Measurements from ENCODE around the gene YIPF6.
"Not testable (repeated sequence)": the region's sequence is repeated elsewhere in the genome, so short reads cannot be mapped to it uniquely, and the experiment has no call there.

Gene YIPF6

GRCh38 chrX:68498508-68499379 is at the start of gene YIPF6:
Gene YIPF6, plus strand, starts transcription at chrX:68499051. Its CDS starts 16 bp downstream, at chrX:68499067.
- in situ Hi-C loops (cut with HindIII; ENCODE audit: low sequenced_read_pairs) = no loop called here

GRCh38 chrX:68451720-68452119 is 47.1 kb upstream of the YIPF6 start:
- in situ Hi-C loops (cut with HindIII; ENCODE audit: low sequenced_read_pairs) = no loop called here

- in situ Hi-C loops (cut with HindIII; ENCODE audit: low sequenced_read_pairs) = no loop called here
Observed at GRCh38 chrX:68454476-68455150, 44.2 kb upstream of the YIPF6 start.

GRCh38 chrX:68455151-68455510 is 43.7 kb upstream of the YIPF6 start:
- in situ Hi-C loops (cut with HindIII; ENCODE audit: low sequenced_read_pairs) = no loop called here

- in situ Hi-C loops (cut with HindIII; ENCODE audit: low sequenced_read_pairs) = no loop called here
Observed at GRCh38 chrX:68461093-68461492, 37.8 kb upstream of the YIPF6 start.

- in situ Hi-C loops (cut with HindIII; ENCODE audit: low sequenced_read_pairs) = no loop called here
Observed at GRCh38 chrX:68461576-68461975, 37.3 kb upstream of the YIPF6 start.

- in situ Hi-C loops (cut with HindIII; ENCODE audit: low sequenced_read_pairs) = no loop called here
Observed at GRCh38 chrX:68462197-68462596, 36.7 kb upstream of the YIPF6 start.

GRCh38 chrX:68462653-68463052 is 36.2 kb upstream of the YIPF6 start:
- in situ Hi-C loops (cut with HindIII; ENCODE audit: low sequenced_read_pairs) = no loop called here

- in situ Hi-C loops (cut with HindIII; ENCODE audit: low sequenced_read_pairs) = no loop called here
Observed at GRCh38 chrX:68463880-68464279, 35.0 kb upstream of the YIPF6 start.

- in situ Hi-C loops (cut with HindIII; ENCODE audit: low sequenced_read_pairs) = no loop called here
Observed at GRCh38 chrX:68464796-68465195, 34.1 kb upstream of the YIPF6 start.

GRCh38 chrX:68480969-68481368 is 17.9 kb upstream of the YIPF6 start:
- in situ Hi-C loops (cut with HindIII; ENCODE audit: low sequenced_read_pairs) = no loop called here

GRCh38 chrX:68486198-68486597 is 12.7 kb upstream of the YIPF6 start:
- in situ Hi-C loops (cut with HindIII; ENCODE audit: low sequenced_read_pairs) = not testable (repeated sequence)

GRCh38 chrX:68487254-68487653 is 11.6 kb upstream of the YIPF6 start:
- in situ Hi-C loops (cut with HindIII; ENCODE audit: low sequenced_read_pairs) = no loop called here

GRCh38 chrX:68487924-68488323 is 10.9 kb upstream of the YIPF6 start:
- in situ Hi-C loops (cut with HindIII; ENCODE audit: low sequenced_read_pairs) = no loop called here

- in situ Hi-C loops (cut with HindIII; ENCODE audit: low sequenced_read_pairs) = no loop called here
Observed at GRCh38 chrX:68488657-68489056, 10.2 kb upstream of the YIPF6 start.

GRCh38 chrX:68490644-68491043 is 8.2 kb upstream of the YIPF6 start:
- in situ Hi-C loops (cut with HindIII; ENCODE audit: low sequenced_read_pairs) = no loop called here

- in situ Hi-C loops (cut with HindIII; ENCODE audit: low sequenced_read_pairs) = no loop called here
Observed at GRCh38 chrX:68492583-68492982, 6.3 kb upstream of the YIPF6 start.

- in situ Hi-C loops (cut with HindIII; ENCODE audit: low sequenced_read_pairs) = not testable (repeated sequence)
Observed at GRCh38 chrX:68493776-68494175, 5.1 kb upstream of the YIPF6 start.

GRCh38 chrX:68498044-68498507 is 775 bp upstream of the YIPF6 start:
- in situ Hi-C loops (cut with HindIII; ENCODE audit: low sequenced_read_pairs) = no loop called here

GRCh38 chrX:68499543-68500504 is 973 bp downstream of the YIPF6 start:
- in situ Hi-C loops (cut with HindIII; ENCODE audit: low sequenced_read_pairs) = no loop called here
